HepG2 (cell line): ENCODE measurements around the gene PLXNA3. TPM values are rescaled to one million over a fixed set of nuclear protein-coding genes. Genes with fewer than 3 reads are reported as not detected.
A peak's percentile ranks its signal among the peaks of the same experiment; 100 is the strongest.

Experiments used
- AGO1 ChIP-seq: fragments of 200-400 bp; formaldehyde crosslinking; IDR thresholded peaks from 2 replicates; pipeline ENCODE4 v1.6.1; 2017; ENCODE audit warnings: mild to moderate bottlenecking, low read depth, low read length, moderate library complexity; ENCODE audit not compliant: poor library complexity, severe bottlenecking
- LCORL ChIP-seq, 2 experiments: fragments of 450-650 bp in 1 of 2; sonication (generic) in 1 of 2; formaldehyde crosslinking in 1 of 2; IDR thresholded peaks; 2 replicates each; pipeline versions ENCODE4 v1.5.0 to v1.6.1; 2017 to 2020; ENCODE audit warnings: antibody characterized with exemption in 1 of 2, missing genetic modification reagents in 1 of 2
- RAD51 ChIP-seq: fragments of 450-650 bp; IDR thresholded peaks from 2 replicates; pipeline ENCODE4 v1.6.1; 2016; ENCODE audit warnings: borderline replicate concordance
- SNAPC2 ChIP-seq: sonication (generic); formaldehyde crosslinking; IDR thresholded peaks from 2 replicates; pipeline ENCODE4 v1.8.1; 2022; ENCODE audit warnings: mild to moderate bottlenecking, missing genetic modification reagents
- ZBTB21 ChIP-seq: sonication (generic); formaldehyde crosslinking; IDR thresholded peaks from 2 replicates; pipeline ENCODE4 v1.4.0; 2020; ENCODE audit warnings: missing genetic modification reagents
- ZNF3 ChIP-seq: IDR thresholded peaks from 2 replicates; pipeline ENCODE4 v1.7.0; 2017; ENCODE audit warnings: inconsistent platforms
- ZNF343 ChIP-seq: sonication (generic); formaldehyde crosslinking; IDR thresholded peaks from 2 replicates; pipeline ENCODE4 v1.4.0; 2020; ENCODE audit warnings: mild to moderate bottlenecking, missing genetic modification reagents
- ZNF460 ChIP-seq: sonication (generic); formaldehyde crosslinking; IDR thresholded peaks from 2 replicates; pipeline ENCODE4 v1.5.1; 2020; ENCODE audit warnings: missing genetic modification reagents, mild to moderate bottlenecking, borderline replicate concordance
- ZNF616 ChIP-seq: sonication (generic); formaldehyde crosslinking; IDR thresholded peaks from 2 replicates; pipeline ENCODE4 v1.5.0; 2020; ENCODE audit warnings: low read depth, mild to moderate bottlenecking, missing genetic modification reagents
- ZSCAN21 ChIP-seq: sonication (generic); formaldehyde crosslinking; IDR thresholded peaks from 2 replicates; pipeline ENCODE4 v1.8.0; 2022; ENCODE audit warnings: mild to moderate bottlenecking, missing genetic modification reagents, moderate library complexity, borderline replicate concordance
- polyA plus RNA-seq, 8 experiments: library from polyadenylated mRNA; depleted of rRNA in 3 of 8; stranded (reverse) in 7 of 8; unstranded in 1 of 8; fragments of >200 nt; fragmentation: Illumina TruSeq in 4 of 8; extraction: Trizol in 4 of 8; gene quantifications; 2 replicates each; pipeline versions ENCODE4 v1.2.1 to v1.2.3, GENCODE V29; 2011 to 2016; ENCODE audit warnings: low read depth in 4 of 8, missing spikeins in 1 of 8, mixed read lengths in 1 of 8; ENCODE audit not compliant: insufficient read depth in 1 of 8
- total RNA-seq, 5 experiments: library from RNA; depleted of rRNA; stranded (reverse); fragments of >200 nt; fragmentation: Illumina TruSeq; extraction: Trizol; gene quantifications; 2 replicates each; pipeline ENCODE4 v1.2.3, GENCODE V29; 2016; ENCODE audit warnings: low read depth in 1 of 5
- TF ChIP-seq, protein P1 (sequence below): sonication (generic); formaldehyde crosslinking; IDR thresholded peaks from 2 replicates; pipeline ENCODE4 v1.5.0; 2020; ENCODE audit warnings: mild to moderate bottlenecking, missing genetic modification reagents, borderline replicate concordance
- TF ChIP-seq, protein P2 (sequence below): sonication (generic); formaldehyde crosslinking; IDR thresholded peaks from 2 replicates; pipeline ENCODE4 v1.5.1; 2020; ENCODE audit warnings: mild to moderate bottlenecking, missing genetic modification reagents

PLXNA3 gene
- total and polyA plus RNA-seq, 2 of the 13 experiments (the other 11 are each of a cell fraction or from before 2014, with no cell fraction given): 5.8 to 20.6 TPM

DNA sequence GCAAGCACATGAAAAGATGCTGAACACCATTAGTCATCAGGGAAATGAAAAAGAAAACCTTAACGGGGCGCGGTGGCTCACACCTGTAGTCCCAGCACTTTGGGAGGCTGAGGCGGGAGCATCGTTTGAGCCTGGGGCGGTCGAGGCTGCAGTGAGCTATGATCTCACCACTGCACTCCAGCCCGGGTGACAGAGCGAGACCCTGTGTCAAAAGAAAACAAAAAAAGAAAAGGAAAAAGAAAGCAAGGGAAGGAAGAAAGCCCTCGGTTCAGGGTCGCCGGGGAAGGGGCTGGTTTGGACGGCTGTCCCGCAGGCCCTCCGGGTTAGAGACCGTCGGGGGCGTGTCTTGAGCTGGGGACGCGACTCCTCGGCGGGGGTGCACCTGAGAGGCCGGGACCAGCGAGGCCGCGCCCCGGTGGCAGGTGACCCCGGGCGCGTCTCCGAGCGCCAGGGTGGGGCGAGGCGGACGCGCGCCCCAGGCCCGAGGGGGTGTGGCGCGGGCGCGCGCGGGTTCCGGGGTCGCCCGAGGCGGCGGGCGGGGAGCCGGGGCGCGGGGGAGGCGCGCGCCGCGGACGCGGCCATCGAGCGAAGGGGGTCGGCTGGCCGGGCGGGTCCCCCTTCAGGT lies 478 bp upstream of the PLXNA3 start (continued):
- TF ChIP-seq, protein P1, sequence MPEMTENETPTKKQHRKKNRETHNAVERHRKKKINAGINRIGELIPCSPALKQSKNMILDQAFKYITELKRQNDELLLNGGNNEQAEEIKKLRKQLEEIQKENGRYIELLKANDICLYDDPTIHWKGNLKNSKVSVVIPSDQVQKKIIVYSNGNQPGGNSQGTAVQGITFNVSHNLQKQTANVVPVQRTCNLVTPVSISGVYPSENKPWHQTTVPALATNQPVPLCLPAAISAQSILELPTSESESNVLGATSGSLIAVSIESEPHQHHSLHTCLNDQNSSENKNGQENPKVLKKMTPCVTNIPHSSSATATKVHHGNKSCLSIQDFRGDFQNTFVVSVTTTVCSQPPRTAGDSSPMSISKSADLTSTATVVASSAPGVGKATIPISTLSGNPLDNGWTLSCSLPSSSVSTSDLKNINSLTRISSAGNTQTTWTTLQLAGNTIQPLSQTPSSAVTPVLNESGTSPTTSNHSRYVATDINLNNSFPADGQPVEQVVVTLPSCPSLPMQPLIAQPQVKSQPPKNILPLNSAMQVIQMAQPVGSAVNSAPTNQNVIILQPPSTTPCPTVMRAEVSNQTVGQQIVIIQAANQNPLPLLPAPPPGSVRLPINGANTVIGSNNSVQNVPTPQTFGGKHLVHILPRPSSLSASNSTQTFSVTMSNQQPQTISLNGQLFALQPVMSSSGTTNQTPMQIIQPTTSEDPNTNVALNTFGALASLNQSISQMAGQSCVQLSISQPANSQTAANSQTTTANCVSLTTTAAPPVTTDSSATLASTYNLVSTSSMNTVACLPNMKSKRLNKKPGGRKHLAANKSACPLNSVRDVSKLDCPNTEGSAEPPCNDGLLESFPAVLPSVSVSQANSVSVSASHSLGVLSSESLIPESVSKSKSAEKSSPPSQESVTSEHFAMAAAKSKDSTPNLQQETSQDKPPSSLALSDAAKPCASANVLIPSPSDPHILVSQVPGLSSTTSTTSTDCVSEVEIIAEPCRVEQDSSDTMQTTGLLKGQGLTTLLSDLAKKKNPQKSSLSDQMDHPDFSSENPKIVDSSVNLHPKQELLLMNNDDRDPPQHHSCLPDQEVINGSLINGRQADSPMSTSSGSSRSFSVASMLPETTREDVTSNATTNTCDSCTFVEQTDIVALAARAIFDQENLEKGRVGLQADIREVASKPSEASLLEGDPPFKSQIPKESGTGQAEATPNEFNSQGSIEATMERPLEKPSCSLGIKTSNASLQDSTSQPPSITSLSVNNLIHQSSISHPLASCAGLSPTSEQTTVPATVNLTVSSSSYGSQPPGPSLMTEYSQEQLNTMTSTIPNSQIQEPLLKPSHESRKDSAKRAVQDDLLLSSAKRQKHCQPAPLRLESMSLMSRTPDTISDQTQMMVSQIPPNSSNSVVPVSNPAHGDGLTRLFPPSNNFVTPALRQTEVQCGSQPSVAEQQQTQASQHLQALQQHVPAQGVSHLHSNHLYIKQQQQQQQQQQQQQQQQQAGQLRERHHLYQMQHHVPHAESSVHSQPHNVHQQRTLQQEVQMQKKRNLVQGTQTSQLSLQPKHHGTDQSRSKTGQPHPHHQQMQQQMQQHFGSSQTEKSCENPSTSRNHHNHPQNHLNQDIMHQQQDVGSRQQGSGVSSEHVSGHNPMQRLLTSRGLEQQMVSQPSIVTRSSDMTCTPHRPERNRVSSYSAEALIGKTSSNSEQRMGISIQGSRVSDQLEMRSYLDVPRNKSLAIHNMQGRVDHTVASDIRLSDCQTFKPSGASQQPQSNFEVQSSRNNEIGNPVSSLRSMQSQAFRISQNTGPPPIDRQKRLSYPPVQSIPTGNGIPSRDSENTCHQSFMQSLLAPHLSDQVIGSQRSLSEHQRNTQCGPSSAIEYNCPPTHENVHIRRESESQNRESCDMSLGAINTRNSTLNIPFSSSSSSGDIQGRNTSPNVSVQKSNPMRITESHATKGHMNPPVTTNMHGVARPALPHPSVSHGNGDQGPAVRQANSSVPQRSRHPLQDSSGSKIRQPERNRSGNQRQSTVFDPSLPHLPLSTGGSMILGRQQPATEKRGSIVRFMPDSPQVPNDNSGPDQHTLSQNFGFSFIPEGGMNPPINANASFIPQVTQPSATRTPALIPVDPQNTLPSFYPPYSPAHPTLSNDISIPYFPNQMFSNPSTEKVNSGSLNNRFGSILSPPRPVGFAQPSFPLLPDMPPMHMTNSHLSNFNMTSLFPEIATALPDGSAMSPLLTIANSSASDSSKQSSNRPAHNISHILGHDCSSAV (CRISPR knock-in tag): no peak
- no peak for TF ChIP-seq ZNF3 (CRISPR knock-in tag)
- no peak for TF ChIP-seq ZSCAN21 (CRISPR knock-in tag)
- TF ChIP-seq ZNF616 (CRISPR knock-in tag): no peak
- no peak for TF ChIP-seq AGO1
- TF ChIP-seq ZNF343 (CRISPR knock-in tag): no peak
- TF ChIP-seq ZBTB21: no peak
- TF ChIP-seq SNAPC2 (CRISPR knock-in tag): no peak
- TF ChIP-seq LCORL (IDR thresholded peaks at IDR 0.05): no peak
- TF ChIP-seq LCORL (CRISPR knock-in tag; IDR thresholded peaks at IDR 0.05): no peak
- peak; percentile 38; the same call in 1 of the 2 replicates for TF ChIP-seq ZNF460
- TF ChIP-seq, protein P2, sequence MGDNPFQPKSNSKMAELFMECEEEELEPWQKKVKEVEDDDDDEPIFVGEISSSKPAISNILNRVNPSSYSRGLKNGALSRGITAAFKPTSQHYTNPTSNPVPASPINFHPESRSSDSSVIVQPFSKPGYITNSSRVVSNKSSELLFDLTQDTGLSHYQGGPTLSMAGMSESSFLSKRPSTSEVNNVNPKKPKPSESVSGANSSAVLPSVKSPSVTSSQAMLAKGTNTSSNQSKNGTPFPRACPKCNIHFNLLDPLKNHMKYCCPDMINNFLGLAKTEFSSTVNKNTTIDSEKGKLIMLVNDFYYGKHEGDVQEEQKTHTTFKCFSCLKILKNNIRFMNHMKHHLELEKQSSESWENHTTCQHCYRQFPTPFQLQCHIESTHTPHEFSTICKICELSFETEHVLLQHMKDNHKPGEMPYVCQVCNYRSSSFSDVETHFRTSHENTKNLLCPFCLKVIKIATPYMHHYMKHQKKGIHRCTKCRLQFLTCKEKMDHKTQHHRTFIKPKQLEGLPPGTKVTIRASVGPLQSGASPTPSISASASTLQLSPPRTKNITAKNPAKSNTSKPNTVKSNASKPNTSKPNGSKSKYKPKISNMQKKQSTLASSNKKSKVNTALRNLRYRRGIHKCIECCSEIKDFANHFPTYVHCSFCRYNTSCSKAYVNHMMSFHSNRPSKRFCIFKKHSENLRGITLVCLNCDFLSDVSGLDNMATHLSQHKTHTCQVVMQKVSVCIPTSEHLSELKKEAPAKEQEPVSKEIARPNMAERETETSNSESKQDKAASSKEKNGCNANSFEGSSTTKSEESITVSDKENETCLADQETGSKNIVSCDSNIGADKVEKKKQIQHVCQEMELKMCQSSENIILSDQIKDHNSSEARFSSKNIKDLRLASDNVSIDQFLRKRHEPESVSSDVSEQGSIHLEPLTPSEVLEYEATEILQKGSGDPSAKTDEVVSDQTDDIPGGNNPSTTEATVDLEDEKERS (CRISPR knock-in tag): no peak
- TF ChIP-seq RAD51: no peak
